NCI-H2029 (cell line): ENCODE results near the gene MAP3K5.
"Not testable (repeated sequence)": the region's sequence is repeated elsewhere in the genome, so short reads cannot be mapped to it uniquely, and the experiment has no call there.

Experiments used
- DNase-seq: peaks from one replicate; lab custom pipeline; 2025; lab: John Stamatoyannopoulos, UW

MAP3K5 gene

DNA sequence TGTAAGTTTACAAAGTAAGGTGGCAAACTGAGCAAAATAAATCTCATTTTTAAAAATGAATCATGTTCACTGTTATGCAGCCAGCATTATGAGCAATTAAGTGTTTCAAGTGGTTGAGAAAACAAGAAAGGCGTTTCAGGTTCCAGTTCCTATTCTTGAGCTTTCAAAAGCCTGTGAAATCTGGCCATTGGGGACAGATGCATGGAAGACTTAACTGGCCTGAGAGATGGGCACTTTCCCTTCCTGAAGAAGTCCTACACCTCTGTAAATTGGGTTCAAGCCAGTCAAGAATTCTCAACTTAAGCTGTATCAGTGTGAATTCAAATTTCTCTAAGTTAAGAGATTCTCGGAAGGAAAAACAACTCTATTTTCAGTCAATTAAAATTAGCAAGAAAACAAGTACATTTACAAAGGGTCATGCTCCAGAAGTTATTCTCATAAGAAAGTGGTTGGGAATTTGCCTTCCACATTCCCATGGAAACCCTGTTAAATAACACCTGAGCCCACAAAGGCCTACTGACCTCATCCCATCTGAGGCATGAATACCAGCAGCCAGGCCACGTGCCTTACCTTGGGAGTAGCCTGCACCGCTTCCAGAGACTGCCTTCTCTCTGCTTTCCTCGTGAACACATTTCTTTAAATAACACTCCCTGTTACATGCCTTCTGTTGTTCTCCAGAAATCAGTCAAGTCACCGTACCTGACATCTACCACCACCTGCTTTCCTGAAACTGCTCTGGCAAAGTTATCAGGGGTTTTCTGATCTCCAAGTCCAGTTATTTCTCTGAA lies 19.4 kb downstream of the MAP3K5 start:
- DNase-seq, result peak; percentile 32

DNA sequence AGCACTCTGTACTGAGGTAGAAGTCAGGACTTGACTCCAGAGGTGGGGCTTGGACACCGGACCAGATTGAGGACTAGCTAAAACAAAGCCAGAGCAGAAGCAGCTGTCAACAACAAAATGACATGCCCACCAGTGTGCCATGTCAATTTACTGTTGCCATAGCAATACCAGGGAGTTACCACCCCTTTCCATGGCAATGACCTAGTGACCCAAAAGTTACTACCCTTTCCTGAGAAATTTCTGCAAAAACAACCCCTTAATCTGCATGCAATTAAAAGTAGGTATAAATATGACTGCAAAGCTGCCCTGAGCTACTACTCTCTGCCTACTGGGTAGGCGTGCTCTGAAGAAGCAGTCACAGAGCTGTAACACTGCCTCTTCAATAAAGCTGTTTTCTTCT lies 21.0 kb downstream of the MAP3K5 start:
- DNase-seq, result no peak

- no peak for DNase-seq
Measured at GRCh38 chr6:136769759-136770158, 22.5 kb downstream of the MAP3K5 start.

DNA sequence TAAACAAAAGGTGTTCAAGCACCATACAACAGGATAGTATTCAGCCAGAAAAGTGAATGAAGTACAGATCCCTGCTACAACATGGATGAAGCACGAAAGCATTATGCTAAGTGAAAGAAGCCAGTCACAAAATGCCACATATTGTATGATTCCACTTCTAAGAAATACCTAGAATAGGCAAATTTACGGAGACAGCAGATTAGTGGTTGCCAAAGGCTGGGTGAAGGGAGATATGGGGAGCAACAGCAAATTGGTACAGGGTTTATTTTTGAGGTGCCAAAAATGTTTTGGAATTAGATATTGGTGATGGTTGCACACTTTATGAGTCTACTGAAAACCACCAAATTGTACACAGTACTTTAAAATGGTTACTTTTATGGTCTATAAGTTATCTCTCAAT lies 23.2 kb downstream of the MAP3K5 start:
- DNase-seq, result no peak

DNA sequence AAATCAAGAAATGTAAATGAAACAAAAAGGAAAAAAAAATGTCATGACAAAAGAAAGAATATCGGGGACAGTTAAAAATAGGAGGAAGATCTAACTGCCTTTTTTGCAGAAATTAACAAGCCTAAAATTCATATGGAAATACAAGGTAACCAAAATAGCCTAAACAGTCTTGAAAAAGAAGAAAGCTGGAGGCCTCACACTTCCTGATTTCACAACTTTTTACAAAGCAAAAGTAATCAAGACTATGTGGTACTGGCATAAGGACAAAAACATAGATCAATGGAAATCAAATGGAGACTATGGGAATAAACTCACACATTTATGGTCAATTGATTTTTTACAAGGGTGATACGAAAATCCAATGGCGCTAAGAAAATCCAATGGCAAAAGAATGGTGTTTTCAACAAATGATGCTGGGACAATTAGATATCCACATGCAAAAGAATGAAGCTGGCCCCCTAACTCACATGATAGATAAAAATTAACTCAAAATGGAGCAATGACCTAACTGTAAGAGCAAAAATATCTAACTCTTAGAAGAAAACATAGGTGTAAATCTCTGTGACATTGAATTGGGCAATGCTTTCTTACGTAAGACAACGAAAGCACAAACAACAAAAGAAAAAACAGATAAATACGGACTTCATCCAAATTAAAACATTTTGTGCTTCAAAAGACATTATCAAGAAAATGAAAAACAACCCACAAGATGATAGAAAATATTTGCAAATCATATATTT lies 24.5 kb downstream of the MAP3K5 start:
- no peak for DNase-seq

DNA sequence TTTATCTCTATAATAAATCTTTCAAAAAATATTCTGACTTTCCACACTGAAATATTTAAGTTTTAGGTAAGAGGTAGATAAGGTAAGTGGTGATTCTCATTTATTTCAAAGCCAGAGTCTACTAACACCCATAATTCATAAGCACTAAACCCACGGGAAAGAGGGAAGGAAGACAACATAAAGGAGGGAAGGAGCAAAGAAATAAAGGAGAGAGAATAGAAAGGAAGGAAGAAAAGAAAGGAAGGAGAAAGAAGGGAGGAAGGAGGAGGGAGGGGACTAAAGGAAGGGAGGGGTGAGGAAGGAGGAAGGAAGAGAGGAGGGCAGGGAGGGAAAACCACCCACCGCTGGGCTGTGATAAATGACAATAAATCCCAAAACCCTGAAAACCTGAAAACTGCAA lies 25.2 kb downstream of the MAP3K5 start:
- no peak for DNase-seq

GRCh38 chr6:136766274-136766673 lies 26.0 kb downstream of the MAP3K5 start:
- no peak for DNase-seq

DNA sequence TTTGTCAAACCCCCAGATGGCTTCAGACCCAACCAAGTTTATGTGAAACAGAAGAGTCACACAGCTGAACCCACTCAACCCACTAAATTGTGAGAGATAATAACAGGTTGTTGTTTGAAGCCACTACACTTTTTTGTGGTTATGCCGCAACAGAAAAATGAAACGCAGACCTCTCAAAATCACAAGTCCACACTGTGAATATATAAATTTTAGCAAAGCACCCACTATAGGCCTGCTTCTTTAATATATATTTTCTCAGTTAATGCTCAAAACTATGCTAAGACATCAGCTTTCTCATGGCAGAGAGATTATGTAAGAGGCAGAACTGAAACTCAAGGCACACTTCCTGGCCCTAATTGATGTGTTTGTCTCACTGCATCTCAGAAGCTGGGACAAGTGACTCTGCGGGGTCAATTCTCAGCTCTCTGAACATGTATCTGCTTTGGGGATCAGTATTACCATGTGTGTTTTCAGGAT lies 27.7 kb downstream of the MAP3K5 start:
- DNase-seq, result no peak

GRCh38 chr6:136763716-136764516 lies 28.4 kb downstream of the MAP3K5 start:
- DNase-seq, result no peak

DNA sequence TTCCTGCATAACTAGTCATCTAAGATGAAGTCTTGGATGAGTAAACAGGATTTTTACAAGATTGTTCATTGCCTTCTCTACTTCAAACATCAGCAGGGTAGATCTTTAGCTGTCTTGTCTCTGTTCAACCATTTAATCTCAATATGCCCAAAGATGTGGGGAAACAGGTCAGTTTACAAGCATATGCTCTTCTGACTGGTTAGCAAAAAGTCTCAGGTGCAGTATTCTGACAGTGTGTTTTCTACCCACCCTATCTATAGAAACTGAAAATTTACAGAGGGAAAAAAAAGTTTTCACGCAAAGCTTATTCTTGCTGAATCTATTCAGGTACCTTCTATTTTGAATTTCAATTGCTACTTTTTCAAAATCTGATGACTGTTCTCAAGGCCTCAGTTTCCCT lies 29.0 kb downstream of the MAP3K5 start:
- no peak for DNase-seq

- no peak for DNase-seq
Measured at GRCh38 chr6:136762022-136762975, 30.0 kb downstream of the MAP3K5 start.

GRCh38 chr6:136761227-136761922 lies 30.9 kb downstream of the MAP3K5 start:
- DNase-seq, result no peak

DNA sequence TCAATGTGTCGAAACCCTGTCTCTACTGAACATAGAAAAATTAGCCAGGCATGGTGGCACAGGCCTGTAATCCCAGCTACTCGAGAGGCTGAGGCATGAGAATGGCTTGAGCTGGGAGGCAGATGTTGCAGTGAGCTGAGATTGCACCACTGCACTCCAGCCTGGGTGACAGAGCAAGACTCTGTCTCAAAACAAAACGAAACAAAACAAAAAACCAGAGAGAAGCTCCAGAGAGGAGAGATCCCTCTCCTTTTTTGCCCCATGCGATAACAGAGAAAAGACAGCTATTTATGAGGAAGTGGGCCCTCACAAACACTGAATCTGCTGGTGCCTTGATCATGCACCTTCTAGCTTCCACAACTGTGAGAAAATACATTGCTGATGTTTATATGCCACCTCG lies 31.5 kb downstream of the MAP3K5 start:
- DNase-seq, result not testable (repeated sequence)

GRCh38 chr6:136757150-136757549 lies 35.1 kb downstream of the MAP3K5 start:
- DNase-seq, result no peak

DNA sequence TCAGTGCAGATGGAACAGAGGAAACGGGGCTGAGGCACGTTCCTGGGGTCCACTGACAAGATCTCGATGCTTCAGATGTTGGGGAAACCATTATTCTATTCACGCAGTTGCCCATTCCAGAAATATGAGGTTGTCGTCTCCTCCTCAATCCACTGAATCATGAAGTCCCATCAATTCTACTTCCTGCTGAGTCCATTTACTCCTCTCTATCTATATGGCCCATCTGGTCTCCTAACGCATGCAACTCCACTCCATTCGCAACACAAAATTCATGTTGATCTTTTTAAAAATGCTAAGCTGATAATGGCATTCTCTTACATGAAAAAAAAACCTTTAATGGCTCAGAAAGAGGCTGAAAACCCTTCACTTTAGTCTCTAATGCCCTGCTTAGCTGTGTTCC lies 37.5 kb downstream of the MAP3K5 start:
- no peak for DNase-seq

- DNase-seq, result no peak
Measured at GRCh38 chr6:136753624-136754023, 38.7 kb downstream of the MAP3K5 start.

DNA sequence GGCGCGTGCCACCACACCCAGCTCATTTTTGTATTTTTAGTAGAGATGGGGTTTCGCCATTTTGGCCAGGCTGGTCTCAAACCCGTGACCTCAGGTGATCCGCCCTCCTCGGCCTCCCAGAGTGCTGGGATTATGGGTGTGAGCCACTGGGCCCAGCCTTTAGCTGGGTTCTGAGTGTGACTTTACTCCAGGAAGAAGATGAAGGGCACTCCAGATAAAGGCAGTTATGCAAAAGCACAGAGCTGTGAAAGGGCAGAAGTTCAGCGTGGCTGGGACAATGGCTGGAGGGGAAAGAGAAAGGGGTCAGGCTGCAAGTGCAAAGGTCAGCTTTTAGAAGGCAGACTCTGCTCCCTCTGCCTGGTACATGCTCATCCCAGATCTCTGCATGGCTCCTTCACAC lies 39.7 kb downstream of the MAP3K5 start:
- no peak for DNase-seq

DNA sequence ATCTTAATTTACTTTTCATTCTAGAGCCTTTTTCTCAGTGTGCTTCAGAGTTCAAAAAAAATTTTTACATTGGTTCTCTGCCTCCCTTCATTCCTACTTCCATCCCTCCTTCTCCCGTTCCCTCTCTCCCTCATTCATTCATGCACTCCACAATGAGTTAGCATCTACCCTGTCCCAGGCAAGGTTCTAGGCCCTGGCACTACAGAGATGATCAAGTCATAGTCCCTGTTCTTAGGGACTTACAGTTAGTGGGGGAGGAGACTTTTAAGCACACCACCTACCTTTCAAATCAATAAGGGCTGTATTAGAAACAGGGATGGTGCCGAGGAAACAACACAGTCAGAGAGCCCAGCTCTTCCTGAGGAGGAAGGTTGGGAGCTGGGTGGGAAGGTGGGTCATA lies 40.3 kb downstream of the MAP3K5 start:
- DNase-seq, result no peak

GRCh38 chr6:136751522-136751956 lies 40.7 kb downstream of the MAP3K5 start:
- no peak for DNase-seq

DNA sequence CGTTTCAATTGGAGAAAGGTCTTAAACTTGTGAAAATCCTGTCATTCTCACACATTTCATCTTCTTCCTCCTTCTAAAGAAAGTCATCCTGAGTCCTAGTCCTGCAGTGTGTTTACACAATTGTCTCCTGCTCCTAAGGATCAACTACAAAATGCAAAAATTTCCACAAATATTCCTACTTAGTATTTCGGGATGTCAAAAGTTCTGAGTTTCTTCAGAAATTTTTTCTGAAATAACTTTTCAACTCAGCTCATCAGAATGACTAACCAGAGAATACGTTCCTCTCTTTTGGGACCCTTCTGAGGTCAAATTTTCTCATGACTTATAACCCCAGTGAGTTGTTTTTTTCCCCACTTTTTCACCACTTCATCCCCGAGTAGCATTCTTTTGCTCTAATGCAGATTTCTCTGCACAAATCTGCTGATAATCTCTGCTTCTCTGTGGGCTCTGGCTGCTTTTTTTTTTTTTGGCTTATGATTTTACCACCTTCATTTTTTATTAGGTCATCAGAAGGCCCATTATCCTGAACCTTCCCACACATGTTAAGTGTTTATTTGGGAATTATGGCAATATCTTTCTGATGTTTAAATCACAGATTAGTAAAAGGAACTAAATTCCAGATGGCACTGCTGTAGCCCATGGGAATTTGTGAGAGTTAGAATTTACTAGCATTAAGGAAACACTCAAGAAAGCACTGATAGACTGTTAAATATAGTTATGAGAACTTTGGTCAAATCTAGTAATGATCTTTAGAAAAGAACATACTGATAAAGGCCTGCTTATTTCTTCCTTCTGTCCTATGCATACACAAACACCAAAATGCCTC lies 41.4 kb downstream of the MAP3K5 start:
- DNase-seq, result no peak
